ENCODE measurements around the gene SFT2D1. TPM values are rescaled to one million over a fixed set of nuclear protein-coding genes. Genes with fewer than 3 reads are reported as not detected.
"Not testable (repeated sequence)": the region's sequence is repeated elsewhere in the genome, so short reads cannot be mapped to it uniquely, and the experiment has no call there.

Gene SFT2D1
- total RNA-seq, 4 donors from 2014 or later = 36.8 to 53.5 (median 48.4) TPM

GRCh38 chr6:166351715-166352285, 9.5 kb upstream of the SFT2D1 start:
- no peak for DNase-seq

GRCh38 chr6:166348305-166348949, 6.1 kb upstream of the SFT2D1 start:
- 88% methylated on average over 6 of the region's 6 CpGs for WGBS, 2 donors

More at GRCh38 chr6:166351715-166352285, 9.5 kb upstream of the SFT2D1 start:
- Histone ChIP-seq H3K4me1 (no peaks in the 10 kb centered on the region), H3K4me3 (replicated peaks in 1 of 3) (no peak overlapping the region), H3K27ac (no peak overlapping the region), H3K27me3 (no peaks in the 10 kb centered on the region), H3K36me3 (no peaks in the 10 kb centered on the region), H3K9me3 (no peaks in the 10 kb centered on the region)
- intact Hi-C loops (cut with DNase I) = no loop called here
- WGBS, 2 donors = 31 to 34% methylated on average over 4 of the region's 4 CpGs
- no peak for TF ChIP-seq CTCF (IDR thresholded peaks at IDR 0.05)
- no peak for TF ChIP-seq POLR2A (IDR thresholded peaks at IDR 0.05)

GRCh38 chr6:166346965-166347364, 4.6 kb upstream of the SFT2D1 start:
- no peaks in the 10 kb centered on the region for H3K36me3 ChIP-seq
- peaks cover 5 to 6% of the 10 kb centered on the region in 2 donors for H3K4me1 ChIP-seq
- intact Hi-C loops (cut with DNase I) = no loop called here
- no peak overlapping the region for H3K4me3 ChIP-seq (replicated peaks in 1 of 3)
- no peaks in the 10 kb centered on the region for H3K9me3 ChIP-seq
- H3K27ac ChIP-seq = no peak overlapping the region
- no peak for TF ChIP-seq POLR2A (IDR thresholded peaks at IDR 0.05)
- TF ChIP-seq CTCF (IDR thresholded peaks at IDR 0.05) = no peak
- H3K27me3 ChIP-seq = no peaks in the 10 kb centered on the region
- DNase-seq = no peak

More at GRCh38 chr6:166348305-166348949, 6.1 kb upstream of the SFT2D1 start:
- Histone ChIP-seq H3K9me3 (no peaks in the 10 kb centered on the region), H3K4me3 (replicated peaks in 1 of 3) (no peak overlapping the region), H3K27me3 (no peaks in the 10 kb centered on the region), H3K4me1 (peaks cover 2% of the 10 kb centered on the region in 2 donors), H3K36me3 (no peaks in the 10 kb centered on the region), H3K27ac (no peak overlapping the region)
- no peak for DNase-seq
- TF ChIP-seq CTCF (IDR thresholded peaks at IDR 0.05) = no peak
- no peak for TF ChIP-seq POLR2A (IDR thresholded peaks at IDR 0.05)
- intact Hi-C loops (cut with DNase I) = no loop called here

DNA sequence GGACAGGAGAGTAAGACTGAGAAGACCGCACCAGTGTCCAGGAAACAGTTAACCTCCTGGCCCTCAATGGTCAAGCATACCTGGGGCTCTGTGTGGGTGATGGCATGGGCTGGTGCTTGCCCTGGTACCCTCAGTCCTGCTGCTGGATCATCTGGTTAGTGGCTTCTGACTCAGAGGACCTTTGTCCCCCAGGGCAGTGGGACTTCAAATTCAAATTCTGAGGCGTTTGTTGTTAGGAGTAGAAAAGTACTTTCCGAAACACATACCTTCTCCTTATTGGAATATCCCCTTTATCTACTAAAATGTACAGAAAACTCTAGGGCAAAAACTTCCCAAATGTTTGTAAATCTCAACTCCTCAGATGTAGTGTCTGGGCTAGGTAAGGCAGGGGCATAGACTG, 4.1 kb upstream of the SFT2D1 start:
- Histone ChIP-seq H3K4me1 (peaks cover 7 to 8% of the 10 kb centered on the region in 2 donors), H3K4me3 (replicated peaks in 1 of 3) (no peak overlapping the region), H3K9me3 (no peaks in the 10 kb centered on the region), H3K27ac (no peak overlapping the region), H3K36me3 (no peaks in the 10 kb centered on the region), H3K27me3 (no peaks in the 10 kb centered on the region)
- TF ChIP-seq CTCF (IDR thresholded peaks at IDR 0.05) = no peak
- TF ChIP-seq POLR2A (IDR thresholded peaks at IDR 0.05) = no peak
- WGBS, 2 donors = 89 to 91% methylated on average over 3 of the region's 3 CpGs
- intact Hi-C loops (cut with DNase I) = no loop called here
- no peak for DNase-seq

DNA sequence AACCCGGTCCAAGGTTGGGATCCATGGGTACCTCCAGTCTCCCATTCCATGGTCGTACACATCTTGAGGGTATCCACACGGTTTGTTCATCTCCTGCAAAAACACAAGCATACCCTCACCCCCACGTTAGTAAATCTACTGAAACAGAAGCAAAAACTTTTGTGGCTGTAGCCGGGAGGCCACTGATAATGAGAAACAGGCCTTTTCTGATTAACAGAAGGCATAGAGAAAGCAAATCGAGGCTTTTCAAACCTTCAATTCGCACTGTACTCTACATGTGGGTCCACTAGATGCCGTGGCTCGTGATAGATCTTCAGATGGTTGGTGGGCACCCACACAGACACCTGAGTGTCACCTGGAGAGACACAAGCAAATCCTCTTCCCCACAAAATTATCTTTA, 3.3 kb upstream of the SFT2D1 start:
- DNase-seq; H3K9me3 ChIP-seq; intact Hi-C loops (cut with DNase I); H3K27me3 ChIP-seq; H3K4me3 ChIP-seq (replicated peaks in 1 of 3); H3K36me3 ChIP-seq; H3K27ac ChIP-seq: not testable (repeated sequence)
- 87% methylated on average over 9 of the region's 9 CpGs for WGBS, 2 donors
- peaks cover 15% of the 10 kb centered on the region in 2 donors for H3K4me1 ChIP-seq

GRCh38 chr6:166344921-166345320, 2.6 kb upstream of the SFT2D1 start:
- DNase-seq; H3K27ac ChIP-seq; H3K27me3 ChIP-seq; H3K9me3 ChIP-seq; H3K36me3 ChIP-seq; H3K4me3 ChIP-seq (replicated peaks in 1 of 3); intact Hi-C loops (cut with DNase I): not testable (repeated sequence)
- WGBS, 2 donors = 87 to 95% methylated on average over 2 of the region's 2 CpGs
- peaks cover 18 to 23% of the 10 kb centered on the region in 2 donors for H3K4me1 ChIP-seq
